HK-2 (cell line): ENCODE results near the gene WSCD2.

Experiments used
- DNase-seq: peaks from one replicate; pipeline ENCODE4 v3.0.0-alpha.2; 2018; ENCODE audit not compliant: unreplicated experiment

WSCD2 gene

DNA sequence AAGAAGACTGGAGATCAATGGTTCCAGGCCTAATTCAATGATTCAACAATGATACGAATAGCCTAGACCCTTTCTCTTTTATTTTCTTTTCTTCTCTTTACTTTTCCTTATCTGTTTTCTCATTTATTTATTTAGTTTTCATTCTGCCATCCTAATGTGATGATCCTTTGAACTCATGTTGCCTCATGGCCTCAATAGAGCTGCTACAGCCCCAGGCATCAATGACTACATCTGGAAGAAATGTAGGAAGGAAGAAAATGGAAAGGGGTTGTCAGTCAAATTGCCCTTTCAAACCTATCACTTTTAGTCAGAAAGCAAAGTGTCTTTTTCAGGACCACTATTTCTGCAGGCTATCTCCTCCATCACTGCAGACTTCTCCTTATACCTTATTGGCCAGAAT lies 140.1 kb downstream of the WSCD2 start:
- no peak for DNase-seq

DNA sequence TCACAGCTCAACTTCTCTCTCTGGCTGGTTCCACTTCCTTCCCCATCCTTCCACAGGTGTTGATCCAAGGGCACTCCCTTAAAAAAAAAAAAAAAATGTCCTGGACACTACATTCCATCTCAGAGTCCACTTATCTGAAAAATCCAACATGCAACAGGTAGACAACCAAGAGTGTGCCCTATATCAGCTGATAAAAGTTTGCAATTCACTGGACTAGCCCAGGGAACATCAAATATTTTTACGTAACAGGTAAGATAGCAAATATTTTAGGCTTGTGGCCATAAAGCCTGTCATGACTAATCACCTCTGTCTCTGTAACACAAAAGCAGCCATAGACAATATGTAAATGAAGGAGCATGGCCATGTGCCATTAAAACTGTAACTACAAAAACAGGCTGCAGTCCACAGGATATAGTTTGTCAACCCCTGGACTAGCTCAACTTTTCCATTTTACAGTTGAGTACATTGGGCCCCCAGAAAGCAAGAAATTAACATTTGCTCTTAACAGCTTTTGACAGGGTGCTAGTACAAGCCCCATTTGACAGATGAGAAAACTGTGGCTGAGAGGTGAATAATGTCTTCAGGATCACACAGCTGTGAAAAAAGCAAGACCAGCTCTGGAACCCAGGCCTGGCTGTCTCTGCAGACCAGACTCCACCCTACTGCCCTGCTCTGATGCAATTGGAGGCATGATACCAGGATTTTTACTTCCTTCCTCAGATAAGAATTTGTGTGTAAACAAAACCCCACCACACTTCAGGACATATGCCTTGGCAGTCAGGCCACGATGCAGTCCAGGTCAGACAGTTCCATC lies 141.2 kb downstream of the WSCD2 start:
- DNase-seq: no peak

DNA sequence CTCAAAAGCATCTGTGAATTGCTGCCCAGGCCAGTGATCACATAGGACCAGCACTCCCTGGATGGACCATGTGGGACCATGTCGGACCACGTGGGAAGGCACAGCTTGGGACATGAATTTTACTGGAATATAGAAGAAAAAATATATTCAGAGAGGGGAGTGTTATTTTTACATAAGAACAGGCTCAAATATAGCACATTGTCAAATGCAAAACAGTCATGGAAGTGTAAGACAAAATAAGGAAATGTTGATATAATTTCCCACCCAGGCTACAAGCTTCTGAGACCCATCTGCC lies 141.7 kb downstream of the WSCD2 start:
- no peak for DNase-seq

DNA sequence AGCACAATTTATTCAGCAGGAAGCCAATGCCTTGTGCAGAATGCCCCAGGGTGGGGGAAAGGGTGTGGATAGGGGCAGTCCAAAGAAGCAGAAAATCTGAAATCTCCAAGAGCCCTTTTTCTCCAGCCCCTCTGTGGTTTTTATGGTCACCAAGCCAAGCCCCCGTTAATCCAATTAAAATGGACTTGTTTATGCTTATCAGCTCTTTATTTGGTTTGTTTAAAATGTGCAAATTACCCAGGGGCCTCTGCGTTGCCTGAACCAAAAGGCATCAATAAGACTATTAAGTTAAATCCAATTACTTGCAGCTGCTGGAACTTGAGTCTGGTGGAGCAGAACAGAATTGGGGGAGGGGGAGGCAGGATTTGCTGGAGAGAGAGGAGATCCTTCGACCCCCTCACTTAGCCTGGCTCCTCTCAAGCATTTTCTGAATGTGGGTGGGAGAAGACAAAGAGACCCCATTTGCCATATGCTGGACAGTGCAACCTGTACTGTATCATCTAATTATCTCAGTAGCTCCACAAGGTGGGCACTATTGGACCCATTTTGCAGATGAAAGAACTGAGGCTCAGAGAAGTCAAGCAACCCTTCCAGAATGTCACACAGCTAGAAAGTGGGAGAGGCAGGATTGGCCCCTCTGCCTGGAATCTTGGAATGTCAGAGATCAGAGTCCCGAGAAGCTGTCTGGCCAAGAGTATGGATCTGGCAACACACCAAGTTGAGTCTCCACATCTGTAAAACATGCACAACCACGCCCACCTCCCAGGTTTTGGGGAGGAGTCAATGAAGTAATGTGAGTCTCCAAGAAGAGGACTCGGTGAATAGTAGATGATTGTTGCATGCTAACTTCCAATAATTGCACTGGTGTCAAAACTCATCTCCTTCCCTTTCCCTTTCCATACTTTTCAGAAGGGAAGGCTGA lies 143.1 kb downstream of the WSCD2 start:
- DNase-seq: no peak

GRCh38 chr12:108273217-108273616 lies 144.1 kb downstream of the WSCD2 start:
- DNase-seq: no peak

- no peak for DNase-seq
These were observed 148.5 kb downstream of the WSCD2 start for GRCh38 chr12:108277613-108278012.

- no peak for DNase-seq
These were observed 153.1 kb downstream of the WSCD2 start for GRCh38 chr12:108282160-108282559.

GRCh38 chr12:108282676-108283075 lies 153.6 kb downstream of the WSCD2 start:
- no peak for DNase-seq

- no peak for DNase-seq
These were observed 155.1 kb downstream of the WSCD2 start for GRCh38 chr12:108284163-108284562.

DNA sequence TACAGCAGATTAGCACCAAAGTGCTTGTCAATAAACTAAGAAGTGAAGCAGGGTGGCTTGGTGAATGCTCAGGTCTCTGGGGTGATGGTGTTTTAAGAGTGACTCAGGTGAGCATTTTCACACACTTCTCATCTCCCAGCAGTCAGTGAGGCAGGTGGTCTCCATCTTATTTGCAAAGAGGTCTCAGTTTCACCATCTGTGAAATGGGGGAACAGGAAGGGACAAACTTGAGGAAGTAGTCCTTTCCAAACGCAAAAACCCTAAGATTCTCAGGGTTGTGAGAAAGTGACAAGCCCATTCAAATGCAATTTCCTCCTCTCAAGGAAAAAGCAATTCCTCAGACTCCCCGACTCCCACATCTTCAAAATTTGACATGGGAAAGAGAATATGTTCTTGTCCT lies 155.9 kb downstream of the WSCD2 start:
- no peak for DNase-seq

DNA sequence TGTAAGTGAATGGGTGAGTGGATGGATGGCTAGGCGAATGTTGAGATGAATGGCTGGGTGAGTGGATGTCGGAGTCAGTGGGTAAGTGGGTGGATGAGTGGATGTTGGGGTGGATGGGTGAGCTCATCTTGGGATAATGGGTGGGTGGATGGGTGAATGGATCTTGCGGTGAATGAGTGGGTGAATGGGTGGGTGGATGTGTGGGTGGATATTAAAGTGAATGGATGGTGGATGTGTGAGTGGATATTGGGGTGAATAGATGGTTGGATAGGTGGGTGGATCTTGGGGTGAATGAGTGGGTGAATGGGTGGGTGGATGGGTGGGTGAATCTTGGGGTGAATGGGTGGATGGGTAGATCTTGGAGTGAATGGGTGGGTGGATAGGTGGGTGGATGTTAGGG lies 158.1 kb downstream of the WSCD2 start:
- no peak for DNase-seq

DNA sequence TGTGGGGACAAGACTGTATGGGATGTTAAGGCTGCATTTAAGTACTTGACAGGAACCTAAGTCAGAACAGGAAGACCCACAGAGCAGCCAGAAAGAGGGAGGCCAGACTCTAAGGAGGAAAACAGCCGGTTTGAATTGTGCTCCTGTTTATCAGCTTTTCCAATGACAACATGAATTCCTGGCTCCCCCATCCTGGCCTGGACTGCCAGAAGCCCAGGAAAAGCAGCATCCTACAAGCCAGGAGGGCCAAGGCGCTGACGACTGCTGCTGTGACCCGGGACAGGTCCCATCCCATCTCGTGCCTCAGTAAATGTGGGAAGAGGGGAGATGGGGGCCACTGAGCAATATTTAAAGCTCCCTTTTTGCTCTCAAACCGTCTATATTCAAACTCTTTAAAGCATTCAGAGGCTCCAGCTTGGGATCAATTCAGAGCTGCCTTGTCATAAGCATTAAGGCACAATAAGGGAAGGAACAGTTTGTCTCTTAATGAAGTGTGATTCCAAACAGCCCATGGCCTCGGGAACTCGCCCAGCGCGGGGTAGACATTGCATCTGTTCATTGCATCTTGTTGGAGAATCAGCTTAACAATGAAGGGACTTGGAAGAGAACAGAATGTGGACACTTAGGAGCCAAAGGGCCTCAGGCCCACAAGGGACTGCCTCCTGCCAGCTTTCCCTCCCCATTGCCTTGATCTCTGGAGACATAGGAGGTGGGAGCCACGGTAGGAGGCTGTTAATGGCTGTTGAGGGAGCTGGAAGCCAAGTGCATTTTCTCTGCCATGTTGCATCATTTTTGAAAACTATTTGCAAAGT lies 160.5 kb downstream of the WSCD2 start:
- DNase-seq: no peak

GRCh38 chr12:108295641-108296040 lies 166.6 kb downstream of the WSCD2 start:
- DNase-seq: no peak

DNA sequence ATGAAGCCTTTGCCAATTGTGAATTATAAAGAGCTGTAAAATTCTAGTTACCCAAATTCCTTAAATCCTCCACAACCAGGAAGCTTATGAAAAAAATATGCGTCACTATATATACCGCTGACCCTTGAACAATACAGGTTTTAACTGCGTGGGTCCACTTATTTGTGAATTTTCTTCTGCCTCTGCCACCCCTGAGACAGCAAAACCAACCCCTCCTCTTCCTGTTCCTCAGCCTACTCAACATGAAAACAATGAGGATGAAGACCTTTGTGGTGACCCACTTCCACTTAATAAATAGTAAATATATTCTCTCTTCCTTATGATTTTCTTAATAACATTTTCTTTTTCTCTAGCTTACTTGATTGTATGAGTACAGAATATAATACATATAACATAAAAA lies 167.9 kb downstream of the WSCD2 start:
- no peak for DNase-seq

- no peak for DNase-seq
These were observed 168.3 kb downstream of the WSCD2 start for GRCh38 chr12:108297424-108297823.

- no peak for DNase-seq
These were observed 169.0 kb downstream of the WSCD2 start for GRCh38 chr12:108297895-108298760.

- no peak for DNase-seq
These were observed 169.7 kb downstream of the WSCD2 start for GRCh38 chr12:108298761-108299275.

DNA sequence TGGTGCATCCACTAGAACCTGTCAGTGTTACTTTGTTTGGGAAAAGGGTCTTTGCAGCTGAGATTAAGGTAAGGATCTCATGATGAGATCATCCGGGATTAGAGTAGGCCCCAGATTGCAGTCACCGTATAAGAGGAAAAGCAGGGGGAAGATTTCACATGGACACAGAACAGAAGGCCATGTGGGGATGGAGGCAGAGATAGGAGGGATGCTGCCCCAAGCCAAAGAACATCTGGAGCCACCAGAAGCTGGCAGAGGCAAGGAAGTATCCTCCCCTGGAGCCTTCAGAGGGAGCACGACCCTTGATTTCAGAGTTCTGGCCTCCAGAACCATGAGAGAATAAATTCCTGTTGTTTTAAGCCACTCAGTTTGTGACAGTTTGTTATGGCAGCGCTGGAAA lies 170.4 kb downstream of the WSCD2 start:
- DNase-seq: no peak
